GM18909 (cell line): ENCODE data around the gene TUB.

Experiments
- ATAC-seq: cut with Tn5 transposase; IDR thresholded peaks from one replicate; pipeline ENCODE4 v1.9.1; 2021; ENCODE audit warnings: mild to moderate bottlenecking; ENCODE audit not compliant: unreplicated experiment, poor library complexity

TUB gene

GRCh38 chr11:8066911-8067455 lies 14.0 kb upstream of the TUB start:
- ATAC-seq = no peak

- ATAC-seq = no peak
These were observed 13.5 kb upstream of the TUB start for GRCh38 chr11:8067567-8067928.

- no peak for ATAC-seq
These were observed 13.0 kb upstream of the TUB start for GRCh38 chr11:8067929-8068575.

DNA sequence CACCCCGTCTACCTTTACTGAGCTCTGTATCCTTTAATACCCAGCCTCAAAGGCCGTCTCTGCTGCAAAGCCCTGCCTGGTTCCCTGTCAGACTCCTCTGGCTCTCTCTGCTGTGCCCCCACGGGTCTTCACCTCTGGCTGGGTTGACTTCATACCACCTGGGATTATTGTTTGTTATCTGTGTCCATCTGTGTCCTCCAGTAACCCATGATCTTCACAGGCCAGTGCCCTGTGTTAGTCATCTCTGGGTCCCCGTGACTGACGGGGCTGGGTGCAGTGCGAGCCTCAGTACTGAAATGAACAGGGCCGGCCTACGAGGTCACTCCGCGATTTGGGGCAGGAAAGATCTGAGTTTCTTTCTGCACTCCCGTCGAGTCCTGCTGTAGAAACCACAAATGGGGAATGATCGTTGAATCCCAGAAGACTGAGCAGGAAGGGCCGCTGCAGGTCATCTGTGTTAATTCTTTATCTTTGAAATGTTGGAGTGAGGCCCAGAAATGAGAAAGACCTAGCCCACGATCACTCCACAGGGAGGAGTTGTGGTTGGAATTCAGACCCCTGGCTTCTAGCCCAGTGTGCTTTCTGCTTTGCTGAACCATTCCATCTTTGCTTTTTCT lies 12.3 kb upstream of the TUB start:
- ATAC-seq = no peak

DNA sequence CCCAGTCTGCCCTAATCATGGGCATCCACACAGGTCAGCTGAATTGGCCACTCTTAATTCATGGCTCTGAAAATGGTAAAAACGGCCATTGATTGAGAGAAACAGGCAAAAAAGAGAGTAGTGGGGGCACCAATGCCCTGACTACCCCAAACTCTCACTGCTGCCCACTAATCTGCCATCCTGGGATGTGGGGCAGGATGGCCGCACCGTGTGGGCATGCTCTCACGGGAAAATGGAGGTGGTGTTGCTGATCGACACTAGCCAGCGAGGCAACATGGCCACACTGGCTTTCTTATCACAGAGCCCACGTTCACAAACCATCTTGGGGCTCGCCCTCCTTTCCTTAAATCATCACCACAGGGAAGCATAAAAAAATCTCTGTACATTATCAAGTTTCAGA lies 11.2 kb upstream of the TUB start:
- no peak for ATAC-seq

DNA sequence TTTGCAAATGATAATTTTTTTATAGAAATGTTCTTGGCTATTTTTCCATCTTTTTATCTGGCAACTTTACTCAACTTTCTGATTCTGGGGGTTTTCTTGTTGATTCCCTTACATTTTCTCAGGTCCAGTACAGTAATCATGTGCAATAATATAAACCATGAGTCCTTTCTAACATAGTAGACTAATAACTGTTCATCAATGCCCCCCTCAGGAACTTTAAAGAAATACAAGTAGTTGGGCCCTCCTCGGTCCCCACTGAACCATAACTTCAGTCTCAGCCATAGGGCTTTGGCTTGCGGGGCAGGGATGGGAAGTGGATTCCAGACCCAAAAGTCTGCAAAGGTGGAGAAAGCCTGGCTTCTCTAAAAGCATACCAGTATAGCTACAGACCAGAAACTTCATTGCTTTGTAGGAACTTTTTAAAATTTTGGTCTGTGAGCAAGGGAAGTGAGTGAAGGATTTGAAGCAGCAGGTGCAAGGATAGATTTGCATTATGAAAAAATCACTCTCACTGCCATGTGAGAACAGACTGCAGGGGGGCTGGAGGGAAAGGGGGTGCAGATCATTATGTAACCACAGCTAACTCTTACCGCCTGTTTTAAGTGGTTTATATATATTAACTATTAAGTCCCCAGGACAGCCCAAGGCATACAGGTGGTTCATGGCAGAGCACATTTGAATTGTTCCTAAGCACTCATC lies 10.4 kb upstream of the TUB start:
- ATAC-seq = no peak

- ATAC-seq = no peak
These were observed 9.1 kb upstream of the TUB start for GRCh38 chr11:8071616-8072581.

GRCh38 chr11:8075119-8075726 lies 5.8 kb upstream of the TUB start:
- ATAC-seq = no peak

DNA sequence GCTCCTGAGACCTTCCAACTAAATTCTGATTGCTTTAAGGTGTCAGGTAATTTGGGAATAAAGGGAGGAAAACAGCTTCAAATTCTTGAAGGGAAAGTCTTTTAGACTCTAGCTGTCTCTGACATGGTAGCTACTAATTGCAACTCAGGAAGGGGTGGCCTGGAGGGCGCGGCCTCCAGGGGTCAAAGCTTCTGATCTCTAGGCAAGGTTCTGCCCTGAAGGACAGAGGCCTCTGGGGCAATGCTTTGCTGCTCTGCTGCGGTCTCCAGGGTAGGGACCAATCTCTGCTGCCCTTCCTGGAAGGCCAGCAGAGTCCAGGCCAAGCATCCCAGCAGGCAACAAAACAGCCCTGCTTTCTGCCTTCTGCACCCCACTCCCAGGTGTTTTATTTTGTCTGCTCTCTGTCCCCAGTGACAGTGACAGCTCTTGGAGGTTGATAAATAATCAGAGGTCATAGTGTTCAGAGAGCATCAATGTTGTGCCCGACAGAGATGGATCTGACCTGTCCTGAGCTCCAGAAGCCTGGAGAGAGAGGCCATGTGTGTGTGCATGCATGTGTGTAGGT lies 1.8 kb upstream of the TUB start:
- ATAC-seq = no peak

DNA sequence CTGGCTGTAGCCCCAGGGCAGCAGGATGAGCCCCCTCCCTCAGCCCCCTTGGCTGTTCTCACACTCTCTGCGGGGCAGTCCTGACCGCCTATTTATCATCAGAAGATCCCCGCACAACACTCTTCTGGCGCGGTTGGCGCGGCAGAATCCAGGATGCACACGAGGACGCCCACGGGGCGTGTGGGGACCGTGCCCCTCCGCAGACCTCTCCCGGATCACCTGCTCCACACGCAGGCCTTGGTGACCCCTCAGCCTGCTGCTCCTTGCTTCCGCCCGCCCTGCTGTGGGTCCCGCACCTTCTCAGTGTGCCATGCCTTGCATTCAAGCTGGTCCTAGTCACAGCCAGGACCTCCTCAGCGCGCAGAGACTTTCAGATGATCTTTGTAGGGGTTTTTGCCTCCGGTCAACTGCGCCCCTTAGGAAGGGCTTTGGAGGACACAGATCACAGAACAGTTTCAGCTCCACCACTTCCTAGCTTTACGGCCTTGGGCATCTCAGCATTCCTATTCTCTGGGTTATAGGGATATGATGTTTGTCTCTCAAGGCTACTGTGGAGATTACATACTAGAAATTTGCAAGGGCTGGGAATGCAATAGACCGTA lies 841 bp upstream of the TUB start:
- no peak for ATAC-seq

- ATAC-seq = no peak
These were observed 710 bp downstream of the TUB start for GRCh38 chr11:8081591-8082250.

GRCh38 chr11:8082391-8083087 lies 1.5 kb downstream of the TUB start:
- no peak for ATAC-seq

DNA sequence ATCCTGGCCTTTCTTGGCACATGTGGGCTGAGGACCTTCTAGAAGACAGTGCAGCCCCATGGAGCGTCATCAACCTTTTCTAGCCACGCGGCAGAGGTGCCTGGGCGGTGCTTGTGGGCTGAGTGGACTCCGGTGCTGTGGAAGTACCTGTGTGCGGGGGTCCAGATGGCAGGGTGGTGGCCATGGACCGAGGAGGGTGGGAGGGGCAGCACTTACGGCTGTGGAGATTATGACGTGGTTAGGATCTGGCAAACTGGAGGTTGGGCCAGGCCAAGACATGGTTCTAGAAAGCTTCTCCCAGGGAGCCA lies 2.0 kb downstream of the TUB start:
- ATAC-seq = no peak

GRCh38 chr11:8083871-8084281 lies 2.9 kb downstream of the TUB start:
- no peak for ATAC-seq

- ATAC-seq = no peak
These were observed 3.3 kb downstream of the TUB start for GRCh38 chr11:8084352-8084751.

GRCh38 chr11:8085011-8085645 lies 4.1 kb downstream of the TUB start:
- no peak for ATAC-seq

- no peak for ATAC-seq
These were observed 5.0 kb downstream of the TUB start for GRCh38 chr11:8086001-8086479.

DNA sequence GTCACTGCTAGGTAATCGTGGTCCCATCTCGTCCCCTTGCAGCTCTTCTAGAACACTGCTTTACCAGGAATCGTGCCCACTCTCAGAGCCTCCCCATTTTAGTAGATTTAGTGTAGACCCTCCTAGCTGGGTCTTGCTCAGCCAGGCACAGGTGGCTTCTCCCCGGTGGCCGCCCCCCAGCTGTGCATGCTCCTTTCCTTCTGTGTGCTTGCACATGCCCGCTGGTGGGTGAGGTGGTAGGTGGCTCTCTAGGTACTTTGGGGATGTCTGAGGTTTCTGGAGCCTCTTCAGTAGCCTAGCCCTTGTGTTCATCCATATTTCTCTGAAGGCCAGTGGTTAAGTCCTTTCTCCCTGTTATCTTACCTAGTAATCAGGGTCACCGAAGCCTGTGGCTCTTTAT lies 5.6 kb downstream of the TUB start:
- no peak for ATAC-seq
